ENCODE results near the gene EGFR.

EGFR gene

DNA sequence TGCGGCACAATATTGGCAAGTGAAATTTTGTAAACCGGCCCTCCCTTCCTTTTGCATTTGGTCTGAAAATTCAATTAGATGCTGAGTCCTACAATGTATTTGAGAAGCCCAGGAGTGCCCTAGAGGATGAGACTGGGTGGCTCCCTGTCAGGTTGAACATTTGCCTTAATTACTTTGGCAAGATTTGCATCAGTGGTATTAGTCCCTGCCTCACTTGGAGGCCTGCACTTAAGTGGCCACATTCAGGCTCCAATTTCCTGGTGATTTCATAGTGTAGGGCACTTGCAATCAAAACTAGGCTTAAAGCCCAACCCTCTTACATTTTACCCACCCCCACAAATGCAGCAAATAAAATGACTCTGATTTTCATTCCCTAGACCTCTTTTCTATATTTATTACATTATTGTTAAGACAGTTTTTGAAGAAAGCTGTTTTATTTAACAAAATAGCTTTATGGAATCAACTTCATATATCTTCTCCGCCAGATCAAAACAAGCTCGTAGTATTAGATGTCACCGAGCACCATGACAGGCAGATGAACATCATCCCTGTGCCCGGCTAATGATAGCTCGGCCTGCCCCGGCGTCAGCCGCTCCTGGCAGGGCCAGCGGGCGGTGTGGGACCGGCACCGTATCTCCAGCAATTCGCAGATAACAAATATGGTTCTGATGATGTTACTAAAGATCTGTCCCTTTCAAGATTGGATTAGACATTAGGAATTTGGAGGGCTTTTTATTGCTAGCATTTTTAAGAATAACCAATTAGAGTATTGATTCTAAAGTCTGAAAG, 73.6 kb downstream of the EGFR start:
- Histone ChIP-seq H2BK15ac (ENCODE audit: low read length) (no peak overlapping the region), H2AFZ (ENCODE audit: low read length) (no peak overlapping the region), H3K4ac (ENCODE audit: low read length) (no peak overlapping the region), H2BK5ac (ENCODE audit: low read length) (no peak overlapping the region), H4K91ac (ENCODE audit: low read depth, low read length, poor library complexity) (no peak overlapping the region), H2BK120ac (ENCODE audit: low read depth, low read length) (no peak overlapping the region), H3K4me3 (ENCODE audit: low read length in 2 of 2) (no peak overlapping the region), H3K27me3 (ENCODE audit: control insufficient read depth in 3 of 3, insufficient read depth in 3 of 3, low read depth in 1 of 3, low read length in 3 of 3) (no peaks in the 10 kb centered on the region), H3K14ac (ENCODE audit: low read length) (peak overlapping the region; percentile 49), H3K18ac (ENCODE audit: low read length) (no peak overlapping the region), H2BK12ac (ENCODE audit: low read length) (no peak overlapping the region), H4K8ac (ENCODE audit: low read depth, low read length) (no peak overlapping the region), H3K36me3 (replicated peaks in 1 of 2; ENCODE audit: control insufficient read depth in 2 of 2, insufficient read depth in 2 of 2, low read length in 2 of 2) (no peaks in the 10 kb centered on the region), H3K27ac (replicated peaks; ENCODE audit: low read length) (no peak overlapping the region), H3K9ac (ENCODE audit: low read depth, low read length, poor library complexity) (no peak overlapping the region), H3K79me1 (ENCODE audit: low read depth, low read length) (no peaks in the 10 kb centered on the region), H3K23ac (ENCODE audit: low read depth, low read length, poor library complexity) (no peak overlapping the region), H3K9me3 (replicated peaks in 1 of 2; ENCODE audit: control insufficient read depth in 2 of 2, insufficient read depth in 1 of 2, low read depth in 1 of 2, low read length in 2 of 2) (no peaks in the 10 kb centered on the region), H3K4me1 (ENCODE audit: control insufficient read depth in 2 of 2, insufficient read depth in 1 of 2, low read depth in 1 of 2, low read length in 2 of 2) (peaks cover 5 to 22% of the 10 kb centered on the region in 2 donors), H3K4me2 (ENCODE audit: insufficient read depth, low read length, poor library complexity, severe bottlenecking) (no peak overlapping the region), H2AK5ac (ENCODE audit: low read depth, low read length) (no peak overlapping the region)
- no peak for DNase-seq (ENCODE audit: low spot score)
- no CpG with 5 or more reads among the region's 15 CpGs for WGBS, 2 donors (ENCODE audit: extremely low coverage in 2 of 2, insufficient read length in 2 of 2, insufficient replicate concordance in 1 of 2)

DNA sequence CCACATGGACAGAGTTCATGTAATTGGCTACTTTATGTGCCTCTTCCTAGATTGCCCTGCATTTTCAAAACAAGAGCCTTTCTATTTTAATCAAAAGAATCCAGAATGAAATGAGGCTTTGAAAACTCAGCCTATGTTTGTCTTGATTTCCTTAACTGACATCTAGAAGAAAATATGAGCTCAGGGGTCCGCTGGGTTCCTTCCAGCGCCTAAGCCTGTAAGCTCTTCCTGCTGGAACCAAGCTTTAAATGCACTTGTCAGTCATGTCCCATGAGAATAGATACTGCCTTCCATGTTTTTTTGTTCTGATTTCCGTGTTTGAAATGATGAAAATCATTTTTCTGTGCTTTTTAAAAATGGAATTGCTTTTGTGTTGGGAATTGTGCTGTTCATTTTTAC, 74.2 kb downstream of the EGFR start:
- no peaks in the 10 kb centered on the region for H3K27me3 ChIP-seq (ENCODE audit: control insufficient read depth in 3 of 3, insufficient read depth in 3 of 3, low read depth in 1 of 3, low read length in 3 of 3)
- H2AFZ ChIP-seq (ENCODE audit: low read length), result no peak overlapping the region
- WGBS, 2 donors (ENCODE audit: extremely low coverage in 2 of 2, insufficient read length in 2 of 2, insufficient replicate concordance in 1 of 2), result no CpG with 5 or more reads among the region's 3 CpGs

DNA sequence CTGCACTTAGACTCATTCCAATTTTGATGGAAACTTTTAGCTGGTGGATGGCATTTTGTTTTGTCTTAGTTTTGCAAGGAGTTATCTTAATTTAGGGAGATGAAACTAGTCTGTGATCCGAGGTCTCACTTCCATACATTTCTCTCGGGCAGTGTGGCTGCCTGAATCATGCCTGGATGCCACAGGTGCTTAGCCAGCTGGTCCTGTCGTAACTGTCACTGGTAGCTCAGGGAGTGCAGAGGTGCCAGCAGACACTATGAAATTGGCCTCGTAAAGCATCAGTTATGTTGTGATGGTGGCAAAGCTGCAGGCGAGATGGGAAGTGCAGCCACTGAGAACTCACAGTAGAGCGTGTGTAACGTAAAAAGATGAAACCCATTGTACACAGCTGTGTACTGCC, 74.9 kb downstream of the EGFR start:
- H2BK15ac ChIP-seq (ENCODE audit: low read length), result no peak overlapping the region
- no peak overlapping the region for H3K23ac ChIP-seq (ENCODE audit: low read depth, low read length, poor library complexity)
- no peak overlapping the region for H2AFZ ChIP-seq (ENCODE audit: low read length)
- DNase-seq (ENCODE audit: low spot score), result no peak
- no peak overlapping the region for H2BK120ac ChIP-seq (ENCODE audit: low read depth, low read length)
- no peak overlapping the region for H3K14ac ChIP-seq (ENCODE audit: low read length)
- H3K79me1 ChIP-seq (ENCODE audit: low read depth, low read length), result no peaks in the 10 kb centered on the region
- H3K9ac ChIP-seq (ENCODE audit: low read depth, low read length, poor library complexity), result no peak overlapping the region
- H3K4me1 ChIP-seq (ENCODE audit: control insufficient read depth in 2 of 2, insufficient read depth in 1 of 2, low read depth in 1 of 2, low read length in 2 of 2), result peaks cover 7 to 22% of the 10 kb centered on the region in 2 donors
- H3K18ac ChIP-seq (ENCODE audit: low read length), result no peak overlapping the region
- no peaks in the 10 kb centered on the region for H3K27me3 ChIP-seq (ENCODE audit: control insufficient read depth in 3 of 3, insufficient read depth in 3 of 3, low read depth in 1 of 3, low read length in 3 of 3)
- no peak overlapping the region for H3K4ac ChIP-seq (ENCODE audit: low read length)
- no CpG with 5 or more reads among the region's 7 CpGs for WGBS, 2 donors (ENCODE audit: extremely low coverage in 2 of 2, insufficient read length in 2 of 2, insufficient replicate concordance in 1 of 2)
- H4K8ac ChIP-seq (ENCODE audit: low read depth, low read length), result no peak overlapping the region
- H3K4me2 ChIP-seq (ENCODE audit: insufficient read depth, low read length, poor library complexity, severe bottlenecking), result no peak overlapping the region
- no peak overlapping the region for H2BK5ac ChIP-seq (ENCODE audit: low read length)
- H3K36me3 ChIP-seq (replicated peaks in 1 of 2; ENCODE audit: control insufficient read depth in 2 of 2, insufficient read depth in 2 of 2, low read length in 2 of 2), result no peaks in the 10 kb centered on the region
- no peak overlapping the region for H4K91ac ChIP-seq (ENCODE audit: low read depth, low read length, poor library complexity)
- H3K27ac ChIP-seq (replicated peaks; ENCODE audit: low read length), result no peak overlapping the region
- H2AK5ac ChIP-seq (ENCODE audit: low read depth, low read length), result no peak overlapping the region
- H3K4me3 ChIP-seq (ENCODE audit: low read length in 2 of 2), result no peak overlapping the region
- no peak overlapping the region for H2BK12ac ChIP-seq (ENCODE audit: low read length)
- H3K9me3 ChIP-seq (replicated peaks in 1 of 2; ENCODE audit: control insufficient read depth in 2 of 2, insufficient read depth in 1 of 2, low read depth in 1 of 2, low read length in 2 of 2), result no peaks in the 10 kb centered on the region

More for the DNA sequence above, 74.2 kb downstream of the EGFR start:
- Histone ChIP-seq H2BK15ac (ENCODE audit: low read length) (no peak overlapping the region), H4K8ac (ENCODE audit: low read depth, low read length) (no peak overlapping the region), H3K4me3 (ENCODE audit: low read length in 2 of 2) (no peak overlapping the region), H3K36me3 (replicated peaks in 1 of 2; ENCODE audit: control insufficient read depth in 2 of 2, insufficient read depth in 2 of 2, low read length in 2 of 2) (no peaks in the 10 kb centered on the region), H3K4ac (ENCODE audit: low read length) (no peak overlapping the region), H2BK12ac (ENCODE audit: low read length) (no peak overlapping the region), H3K9me3 (replicated peaks in 1 of 2; ENCODE audit: control insufficient read depth in 2 of 2, insufficient read depth in 1 of 2, low read depth in 1 of 2, low read length in 2 of 2) (no peaks in the 10 kb centered on the region), H2AK5ac (ENCODE audit: low read depth, low read length) (no peak overlapping the region), H2BK5ac (ENCODE audit: low read length) (no peak overlapping the region), H3K4me2 (ENCODE audit: insufficient read depth, low read length, poor library complexity, severe bottlenecking) (no peak overlapping the region), H3K27ac (replicated peaks; ENCODE audit: low read length) (no peak overlapping the region), H2BK120ac (ENCODE audit: low read depth, low read length) (no peak overlapping the region), H3K14ac (ENCODE audit: low read length) (no peak overlapping the region), H3K79me1 (ENCODE audit: low read depth, low read length) (no peaks in the 10 kb centered on the region), H3K18ac (ENCODE audit: low read length) (no peak overlapping the region), H3K23ac (ENCODE audit: low read depth, low read length, poor library complexity) (no peak overlapping the region), H3K4me1 (ENCODE audit: control insufficient read depth in 2 of 2, insufficient read depth in 1 of 2, low read depth in 1 of 2, low read length in 2 of 2) (peaks cover 5 to 22% of the 10 kb centered on the region in 2 donors), H4K91ac (ENCODE audit: low read depth, low read length, poor library complexity) (no peak overlapping the region), H3K9ac (ENCODE audit: low read depth, low read length, poor library complexity) (no peak overlapping the region)
- DNase-seq (ENCODE audit: low spot score), result no peak

DNA sequence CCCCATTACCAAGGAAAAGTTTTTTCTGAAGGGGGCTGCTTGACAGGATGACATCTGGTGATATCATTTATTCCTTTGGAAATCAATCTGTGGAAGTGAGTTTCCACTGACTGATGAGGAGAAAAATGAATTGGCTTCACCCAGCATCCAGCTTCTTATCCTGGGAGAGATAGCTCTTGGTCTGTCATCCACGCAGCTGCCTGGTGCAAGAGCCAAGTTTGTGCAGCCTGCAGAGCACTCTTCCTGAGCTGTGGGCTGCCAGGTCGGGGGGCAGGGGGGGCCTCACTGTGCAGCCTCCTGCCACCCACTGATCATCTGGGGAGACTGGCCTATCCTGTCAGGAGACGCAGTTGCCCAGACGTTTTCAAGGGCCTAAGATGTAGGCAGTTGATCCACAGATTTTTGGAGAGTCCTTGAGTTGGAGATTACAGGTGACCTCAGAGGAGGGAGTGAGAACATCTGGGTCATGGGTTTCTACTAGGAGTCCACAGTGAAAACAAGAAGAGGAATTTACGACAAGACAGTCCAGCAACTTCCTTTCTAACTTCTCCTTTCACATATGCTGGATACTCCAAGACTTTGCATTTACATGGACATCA, 75.4 kb downstream of the EGFR start:
- Histone ChIP-seq H2BK15ac (ENCODE audit: low read length) (no peak overlapping the region), H3K9me3 (replicated peaks in 1 of 2; ENCODE audit: control insufficient read depth in 2 of 2, insufficient read depth in 1 of 2, low read depth in 1 of 2, low read length in 2 of 2) (no peaks in the 10 kb centered on the region), H2BK12ac (ENCODE audit: low read length) (no peak overlapping the region), H3K9ac (ENCODE audit: low read depth, low read length, poor library complexity) (no peak overlapping the region), H4K91ac (ENCODE audit: low read depth, low read length, poor library complexity) (no peak overlapping the region), H3K4me1 (ENCODE audit: control insufficient read depth in 2 of 2, insufficient read depth in 1 of 2, low read depth in 1 of 2, low read length in 2 of 2) (peaks cover 10 to 22% of the 10 kb centered on the region in 2 donors), H3K4ac (ENCODE audit: low read length) (no peak overlapping the region), H3K4me2 (ENCODE audit: insufficient read depth, low read length, poor library complexity, severe bottlenecking) (no peak overlapping the region), H3K79me1 (ENCODE audit: low read depth, low read length) (no peaks in the 10 kb centered on the region), H3K4me3 (ENCODE audit: low read length in 2 of 2) (no peak overlapping the region), H3K18ac (ENCODE audit: low read length) (peak overlapping the region; percentile 21), H2AK5ac (ENCODE audit: low read depth, low read length) (no peak overlapping the region), H4K8ac (ENCODE audit: low read depth, low read length) (no peak overlapping the region), H3K27ac (replicated peaks; ENCODE audit: low read length) (no peak overlapping the region), H2BK5ac (ENCODE audit: low read length) (no peak overlapping the region), H3K36me3 (replicated peaks in 1 of 2; ENCODE audit: control insufficient read depth in 2 of 2, insufficient read depth in 2 of 2, low read length in 2 of 2) (no peaks in the 10 kb centered on the region), H3K23ac (ENCODE audit: low read depth, low read length, poor library complexity) (no peak overlapping the region), H3K27me3 (ENCODE audit: control insufficient read depth in 3 of 3, insufficient read depth in 3 of 3, low read depth in 1 of 3, low read length in 3 of 3) (no peaks in the 10 kb centered on the region), H2AFZ (ENCODE audit: low read length) (no peak overlapping the region), H3K14ac (ENCODE audit: low read length) (no peak overlapping the region), H2BK120ac (ENCODE audit: low read depth, low read length) (no peak overlapping the region)
- no peak for DNase-seq (ENCODE audit: low spot score)
- WGBS, 2 donors (ENCODE audit: extremely low coverage in 2 of 2, insufficient read length in 2 of 2, insufficient replicate concordance in 1 of 2), result no CpG with 5 or more reads among the region's 5 CpGs
